ENCODE measurements around the gene UCN.

Gene UCN

DNA sequence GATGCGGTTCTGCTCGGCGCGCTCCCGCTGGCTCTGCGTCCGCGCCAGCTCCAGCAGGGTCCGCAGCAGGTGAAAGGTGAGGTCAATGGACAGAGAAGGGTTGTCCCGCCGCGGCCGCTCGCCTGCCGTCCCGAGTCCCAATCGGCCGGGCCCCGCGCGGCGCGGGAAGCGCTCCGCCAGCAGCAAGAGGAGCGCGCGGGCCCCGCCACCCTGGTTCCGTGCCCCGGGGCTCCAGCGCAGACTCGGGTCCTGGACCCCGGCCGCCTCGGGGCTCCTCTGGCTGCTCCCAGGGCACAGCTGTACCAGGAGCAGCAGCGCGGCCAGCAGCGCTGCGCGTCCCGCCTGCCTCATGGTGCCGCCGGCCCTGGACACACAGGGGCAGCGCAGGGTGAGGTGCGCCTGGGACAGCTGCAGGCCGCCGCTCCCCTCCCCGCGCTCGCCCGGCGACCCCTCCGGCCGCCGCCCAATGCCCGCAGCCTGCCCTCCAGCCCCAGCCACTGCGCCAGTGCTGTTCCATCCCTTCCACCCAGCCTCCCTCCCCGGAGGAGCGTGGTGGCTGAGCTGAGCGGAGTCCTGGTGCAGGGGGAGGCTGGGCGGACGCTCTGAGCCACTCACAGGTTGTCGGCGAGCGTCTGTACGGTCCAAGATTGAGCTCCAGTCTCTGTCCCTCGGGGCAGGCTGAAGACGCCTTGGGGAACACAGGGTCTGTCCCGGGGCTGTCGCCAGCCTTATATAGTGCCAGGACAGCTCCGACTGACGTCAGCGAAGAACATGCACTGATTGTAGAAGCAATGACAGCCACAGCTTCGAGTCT is 493 bp downstream of the UCN start:
- Histone ChIP-seq H3K27ac (replicated peaks) (no peak overlapping the region), H3K27me3 (ENCODE audit: insufficient read depth, poor library complexity, severe bottlenecking) (peaks cover 12% of the 10 kb centered on the region), H3K4me3 (replicated peaks; ENCODE audit: insufficient read depth, low read length) (no peak overlapping the region)
- DNase-seq (ENCODE audit: low read depth in 1 of 2, low spot score in 1 of 2), result no peak
- no peak for TF ChIP-seq GABPA (IDR thresholded peaks at IDR 0.05; ENCODE audit: low read depth)
- TF ChIP-seq, protein P1, sequence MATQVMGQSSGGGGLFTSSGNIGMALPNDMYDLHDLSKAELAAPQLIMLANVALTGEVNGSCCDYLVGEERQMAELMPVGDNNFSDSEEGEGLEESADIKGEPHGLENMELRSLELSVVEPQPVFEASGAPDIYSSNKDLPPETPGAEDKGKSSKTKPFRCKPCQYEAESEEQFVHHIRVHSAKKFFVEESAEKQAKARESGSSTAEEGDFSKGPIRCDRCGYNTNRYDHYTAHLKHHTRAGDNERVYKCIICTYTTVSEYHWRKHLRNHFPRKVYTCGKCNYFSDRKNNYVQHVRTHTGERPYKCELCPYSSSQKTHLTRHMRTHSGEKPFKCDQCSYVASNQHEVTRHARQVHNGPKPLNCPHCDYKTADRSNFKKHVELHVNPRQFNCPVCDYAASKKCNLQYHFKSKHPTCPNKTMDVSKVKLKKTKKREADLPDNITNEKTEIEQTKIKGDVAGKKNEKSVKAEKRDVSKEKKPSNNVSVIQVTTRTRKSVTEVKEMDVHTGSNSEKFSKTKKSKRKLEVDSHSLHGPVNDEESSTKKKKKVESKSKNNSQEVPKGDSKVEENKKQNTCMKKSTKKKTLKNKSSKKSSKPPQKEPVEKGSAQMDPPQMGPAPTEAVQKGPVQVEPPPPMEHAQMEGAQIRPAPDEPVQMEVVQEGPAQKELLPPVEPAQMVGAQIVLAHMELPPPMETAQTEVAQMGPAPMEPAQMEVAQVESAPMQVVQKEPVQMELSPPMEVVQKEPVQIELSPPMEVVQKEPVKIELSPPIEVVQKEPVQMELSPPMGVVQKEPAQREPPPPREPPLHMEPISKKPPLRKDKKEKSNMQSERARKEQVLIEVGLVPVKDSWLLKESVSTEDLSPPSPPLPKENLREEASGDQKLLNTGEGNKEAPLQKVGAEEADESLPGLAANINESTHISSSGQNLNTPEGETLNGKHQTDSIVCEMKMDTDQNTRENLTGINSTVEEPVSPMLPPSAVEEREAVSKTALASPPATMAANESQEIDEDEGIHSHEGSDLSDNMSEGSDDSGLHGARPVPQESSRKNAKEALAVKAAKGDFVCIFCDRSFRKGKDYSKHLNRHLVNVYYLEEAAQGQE (IDR thresholded peaks at IDR 0.05; ENCODE audit: insufficient replicate concordance, low read depth), result no peak
- TF ChIP-seq, protein P2, sequence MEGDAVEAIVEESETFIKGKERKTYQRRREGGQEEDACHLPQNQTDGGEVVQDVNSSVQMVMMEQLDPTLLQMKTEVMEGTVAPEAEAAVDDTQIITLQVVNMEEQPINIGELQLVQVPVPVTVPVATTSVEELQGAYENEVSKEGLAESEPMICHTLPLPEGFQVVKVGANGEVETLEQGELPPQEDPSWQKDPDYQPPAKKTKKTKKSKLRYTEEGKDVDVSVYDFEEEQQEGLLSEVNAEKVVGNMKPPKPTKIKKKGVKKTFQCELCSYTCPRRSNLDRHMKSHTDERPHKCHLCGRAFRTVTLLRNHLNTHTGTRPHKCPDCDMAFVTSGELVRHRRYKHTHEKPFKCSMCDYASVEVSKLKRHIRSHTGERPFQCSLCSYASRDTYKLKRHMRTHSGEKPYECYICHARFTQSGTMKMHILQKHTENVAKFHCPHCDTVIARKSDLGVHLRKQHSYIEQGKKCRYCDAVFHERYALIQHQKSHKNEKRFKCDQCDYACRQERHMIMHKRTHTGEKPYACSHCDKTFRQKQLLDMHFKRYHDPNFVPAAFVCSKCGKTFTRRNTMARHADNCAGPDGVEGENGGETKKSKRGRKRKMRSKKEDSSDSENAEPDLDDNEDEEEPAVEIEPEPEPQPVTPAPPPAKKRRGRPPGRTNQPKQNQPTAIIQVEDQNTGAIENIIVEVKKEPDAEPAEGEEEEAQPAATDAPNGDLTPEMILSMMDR (IDR thresholded peaks at IDR 0.05; ENCODE audit: insufficient read depth, low read length), result no peak
- TF ChIP-seq POLR2AphosphoS5 (IDR thresholded peaks at IDR 0.05; ENCODE audit: low read depth), result no peak
- no peak for TF ChIP-seq SPI1 (IDR thresholded peaks at IDR 0.05; ENCODE audit: borderline replicate concordance, low read depth)

DNA sequence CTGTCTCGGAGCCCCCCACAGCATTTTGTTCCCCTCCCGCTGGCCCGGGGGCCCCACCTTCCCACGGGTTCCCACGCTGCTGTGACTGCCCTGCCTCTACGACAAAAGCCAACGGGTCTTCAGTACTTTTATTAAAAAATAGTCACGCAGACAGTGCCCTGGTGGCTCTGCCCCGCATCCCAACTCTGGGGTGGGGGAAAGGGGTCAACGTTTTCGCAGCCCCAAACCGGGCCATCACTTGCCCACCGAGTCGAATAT is 1.0 kb downstream of the UCN start:
- H3K27me3 ChIP-seq (ENCODE audit: insufficient read depth, poor library complexity, severe bottlenecking), result peaks cover 12% of the 10 kb centered on the region
- no peak overlapping the region for H3K4me3 ChIP-seq (replicated peaks; ENCODE audit: insufficient read depth, low read length)
- TF ChIP-seq, protein P2 (IDR thresholded peaks at IDR 0.05; ENCODE audit: insufficient read depth, low read length), result no peak
- TF ChIP-seq GABPA (IDR thresholded peaks at IDR 0.05; ENCODE audit: low read depth) (no peak), SPI1 (IDR thresholded peaks at IDR 0.05; ENCODE audit: borderline replicate concordance, low read depth) (no peak), POLR2AphosphoS5 (IDR thresholded peaks at IDR 0.05; ENCODE audit: low read depth) (no peak)
- TF ChIP-seq, protein P1 (IDR thresholded peaks at IDR 0.05; ENCODE audit: insufficient replicate concordance, low read depth), result no peak
- no peak overlapping the region for H3K27ac ChIP-seq (replicated peaks)
- DNase-seq (ENCODE audit: low read depth in 1 of 2, low spot score in 1 of 2), result no peak

DNA sequence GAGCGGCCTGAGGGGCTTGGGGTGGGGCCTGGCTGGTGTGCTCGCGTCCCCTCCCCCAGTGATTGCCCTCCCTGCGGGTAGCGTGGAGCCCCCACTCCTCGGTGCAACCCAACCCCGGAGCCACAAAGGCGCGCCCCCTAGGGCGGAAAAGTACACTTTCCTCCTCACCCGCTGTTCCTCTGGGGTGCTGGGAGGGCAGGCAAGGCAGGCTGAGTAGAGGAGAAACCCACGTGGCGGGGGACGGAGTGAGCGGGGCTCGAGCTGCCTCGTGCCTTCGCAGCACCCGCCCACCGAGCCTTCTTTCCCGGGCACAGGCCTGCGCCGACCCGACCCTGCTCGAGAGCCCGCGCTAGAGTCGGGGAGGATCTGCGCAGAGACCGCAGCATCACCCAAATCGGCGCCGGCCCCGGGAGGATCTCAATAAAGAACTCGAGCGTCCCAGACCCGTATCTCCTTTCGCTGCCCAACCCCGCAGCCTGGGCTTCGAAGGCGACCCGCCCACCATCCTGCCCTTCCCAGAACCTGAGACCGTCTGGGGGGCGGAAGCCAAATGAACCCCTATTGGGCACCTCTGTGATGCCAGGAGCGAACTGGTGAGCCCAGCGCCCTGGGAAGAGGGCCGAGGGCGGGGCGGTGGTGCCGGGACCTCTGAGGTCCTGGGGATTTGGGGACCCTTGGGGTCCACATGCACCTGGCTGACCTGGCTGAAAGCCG is 1.5 kb downstream of the UCN start:
- Histone ChIP-seq H3K27ac (replicated peaks) (no peak overlapping the region), H3K4me3 (replicated peaks; ENCODE audit: insufficient read depth, low read length) (no peak overlapping the region), H3K27me3 (ENCODE audit: insufficient read depth, poor library complexity, severe bottlenecking) (peaks cover 12% of the 10 kb centered on the region)
- TF ChIP-seq POLR2AphosphoS5 (IDR thresholded peaks at IDR 0.05; ENCODE audit: low read depth) (no peak), GABPA (IDR thresholded peaks at IDR 0.05; ENCODE audit: low read depth) (no peak), SPI1 (IDR thresholded peaks at IDR 0.05; ENCODE audit: borderline replicate concordance, low read depth) (no peak)
- TF ChIP-seq, protein P1 (IDR thresholded peaks at IDR 0.05; ENCODE audit: insufficient replicate concordance, low read depth), result no peak
- TF ChIP-seq, protein P2 (IDR thresholded peaks at IDR 0.05; ENCODE audit: insufficient read depth, low read length), result no peak
- DNase-seq (ENCODE audit: low read depth in 1 of 2, low spot score in 1 of 2), result no peak

Data from HL-60 (cell line).